Peyer's patch (tissue), 4 donors: Measurements from ENCODE around the gene COL4A1. TPM values are rescaled to one million over a fixed set of nuclear protein-coding genes. Genes with fewer than 3 reads are reported as not detected.
"Not testable (repeated sequence)": the region's sequence is repeated elsewhere in the genome, so short reads cannot be mapped to it uniquely, and the experiment has no call there.

ENCODE experiments used
- DNase-seq, 3 donors: peaks; one replicate each; pipeline ENCODE4 v3.0.0-alpha.2; 2017 to 2019
- H3K27ac ChIP-seq, 4 donors: fragments of 200-600 bp; sonication (generic); one replicate each; pipeline ENCODE4 v1.5.1; 2016 to 2019
- H3K27me3 ChIP-seq, 2 donors: fragments of 200-600 bp; sonication (generic); one replicate each; pipeline ENCODE4 v1.5.1; 2019
- H3K36me3 ChIP-seq, 3 donors: fragments of 200-600 bp; sonication (generic); one replicate each; pipeline ENCODE4 v1.5.1; 2016 to 2019
- H3K4me1 ChIP-seq, 4 donors: fragments of 200-600 bp; sonication (generic); one replicate each; pipeline ENCODE4 v1.5.1; 2016 to 2019
- H3K4me3 ChIP-seq, 4 donors: fragments of 200-600 bp; sonication (generic); 1 replicate in 3 of 4; 2 replicates in 1 of 4; pipeline ENCODE4 v1.5.1; 2016 to 2019; ENCODE audit warnings: mild to moderate bottlenecking in 1 of 4
- H3K9me3 ChIP-seq, 4 donors: fragments of 200-600 bp; sonication (generic); one replicate each; pipeline ENCODE4 v1.5.1; 2016 to 2019; ENCODE audit warnings: mild to moderate bottlenecking in 1 of 4
- CTCF ChIP-seq, 6 experiments: fragments of 450-650 bp in 4 of 6; fragments of 200-600 bp in 2 of 6; sonication (generic) in 1 of 6; IDR thresholded peaks; one replicate each; pipeline ENCODE4 v1.5.1; 2017 to 2019; ENCODE audit warnings: antibody characterized with exemption in 6 of 6, mild to moderate bottlenecking in 3 of 6, moderate library complexity in 1 of 6
- POLR2A ChIP-seq, 2 donors: fragments of 450-650 bp; IDR thresholded peaks; one replicate each; pipeline ENCODE4 v1.5.1; 2017; ENCODE audit warnings: antibody characterized with exemption in 2 of 2, mild to moderate bottlenecking in 2 of 2, moderate library complexity in 2 of 2
- total RNA-seq, 4 donors: library from RNA; depleted of rRNA; stranded (reverse); fragments of >200 nt; gene quantifications; one replicate each; pipeline ENCODE4 v1.1.0, GENCODE V29; 2016

The COL4A1 gene
- total RNA-seq, 4 donors from 2014 or later = 28.0 to 69.3 (median 36.3) TPM

- H3K9me3 ChIP-seq = no peaks in the 10 kb centered on the region
- TF ChIP-seq POLR2A (IDR thresholded peaks at IDR 0.05) (no peak), CTCF (IDR thresholded peaks at IDR 0.05) (peak in 5 of 6 experiments; percentile 10 to 73 (median 71))
- H3K4me1 ChIP-seq = no peaks in the 10 kb centered on the region
- peak in 2 of 3 donors; percentile 67 to 75 for DNase-seq
- no peak overlapping the region for H3K4me3 ChIP-seq
- H3K27me3 ChIP-seq = no peaks in the 10 kb centered on the region
- no peaks in the 10 kb centered on the region for H3K36me3 ChIP-seq
- no peak overlapping the region for H3K27ac ChIP-seq
Measured at GRCh38 chr13:110116072-110116487, 190.9 kb downstream of the COL4A1 start.

GRCh38 chr13:110115591-110115990 is 191.4 kb downstream of the COL4A1 start:
- Histone ChIP-seq H3K4me1 (no peaks in the 10 kb centered on the region), H3K27me3 (no peaks in the 10 kb centered on the region), H3K4me3 (no peak overlapping the region), H3K36me3 (no peaks in the 10 kb centered on the region), H3K9me3 (no peaks in the 10 kb centered on the region), H3K27ac (no peak overlapping the region)
- DNase-seq = no peak
- TF ChIP-seq CTCF (IDR thresholded peaks at IDR 0.05) = no peak
- TF ChIP-seq POLR2A (IDR thresholded peaks at IDR 0.05) = no peak

GRCh38 chr13:110114316-110114715 is 192.6 kb downstream of the COL4A1 start:
- H3K27me3 ChIP-seq = no peaks in the 10 kb centered on the region
- no peak overlapping the region for H3K27ac ChIP-seq
- no peaks in the 10 kb centered on the region for H3K9me3 ChIP-seq
- TF ChIP-seq CTCF (IDR thresholded peaks at IDR 0.05) = no peak
- TF ChIP-seq POLR2A (IDR thresholded peaks at IDR 0.05) = no peak
- peaks cover 0 to 5% (median 0%) of the 10 kb centered on the region in 4 donors for H3K4me1 ChIP-seq
- H3K36me3 ChIP-seq = no peaks in the 10 kb centered on the region
- no peak overlapping the region for H3K4me3 ChIP-seq
- no peak for DNase-seq

- no peak overlapping the region for H3K4me3 ChIP-seq
- H3K9me3 ChIP-seq = no peaks in the 10 kb centered on the region
- no peak overlapping the region for H3K27ac ChIP-seq
- TF ChIP-seq POLR2A (IDR thresholded peaks at IDR 0.05) = no peak
- no peak for TF ChIP-seq CTCF (IDR thresholded peaks at IDR 0.05)
- H3K27me3 ChIP-seq = no peaks in the 10 kb centered on the region
- no peaks in the 10 kb centered on the region for H3K36me3 ChIP-seq
- peaks cover 0 to 9% (median 0%) of the 10 kb centered on the region in 4 donors for H3K4me1 ChIP-seq
- DNase-seq = no peak
Measured at GRCh38 chr13:110113284-110113764, 193.6 kb downstream of the COL4A1 start.

GRCh38 chr13:110112379-110112778 is 194.6 kb downstream of the COL4A1 start:
- not testable (repeated sequence) for H3K36me3 ChIP-seq, H3K9me3 ChIP-seq, DNase-seq, H3K27ac ChIP-seq, H3K4me1 ChIP-seq, H3K4me3 ChIP-seq, H3K27me3 ChIP-seq

GRCh38 chr13:110110783-110111182 is 196.2 kb downstream of the COL4A1 start:
- H3K4me1 ChIP-seq = peaks cover 0 to 9% (median 0%) of the 10 kb centered on the region in 4 donors
- TF ChIP-seq CTCF (IDR thresholded peaks at IDR 0.05) = no peak
- no peak for TF ChIP-seq POLR2A (IDR thresholded peaks at IDR 0.05)

More at GRCh38 chr13:110110783-110111182, 196.2 kb downstream of the COL4A1 start:
- Histone ChIP-seq H3K27me3 (no peaks in the 10 kb centered on the region), H3K27ac (no peak overlapping the region), H3K9me3 (no peaks in the 10 kb centered on the region), H3K4me3 (no peak overlapping the region), H3K36me3 (no peaks in the 10 kb centered on the region)
- no peak for DNase-seq
